ENCODE measurements around the gene KIR3DL2.

DNA sequence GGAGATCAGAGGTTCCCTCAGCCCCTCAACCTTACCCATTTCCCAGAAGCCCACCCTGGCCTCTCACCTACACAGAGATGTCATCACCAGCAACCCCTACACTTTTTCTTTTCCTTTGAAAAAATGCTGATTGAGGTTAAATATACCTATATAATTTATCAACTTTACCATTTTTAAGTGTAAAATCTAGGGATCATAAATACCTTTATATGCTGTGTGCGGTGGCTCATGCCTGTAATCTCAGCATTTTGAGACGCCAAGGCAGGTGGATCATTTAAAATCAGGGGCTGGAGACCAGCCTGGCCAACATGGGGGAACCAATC, 43.8 kb upstream of the KIR3DL2 start:
- no peak for TF ChIP-seq POLR2A (IDR thresholded peaks at IDR 0.05)
- TF ChIP-seq, protein P1, sequence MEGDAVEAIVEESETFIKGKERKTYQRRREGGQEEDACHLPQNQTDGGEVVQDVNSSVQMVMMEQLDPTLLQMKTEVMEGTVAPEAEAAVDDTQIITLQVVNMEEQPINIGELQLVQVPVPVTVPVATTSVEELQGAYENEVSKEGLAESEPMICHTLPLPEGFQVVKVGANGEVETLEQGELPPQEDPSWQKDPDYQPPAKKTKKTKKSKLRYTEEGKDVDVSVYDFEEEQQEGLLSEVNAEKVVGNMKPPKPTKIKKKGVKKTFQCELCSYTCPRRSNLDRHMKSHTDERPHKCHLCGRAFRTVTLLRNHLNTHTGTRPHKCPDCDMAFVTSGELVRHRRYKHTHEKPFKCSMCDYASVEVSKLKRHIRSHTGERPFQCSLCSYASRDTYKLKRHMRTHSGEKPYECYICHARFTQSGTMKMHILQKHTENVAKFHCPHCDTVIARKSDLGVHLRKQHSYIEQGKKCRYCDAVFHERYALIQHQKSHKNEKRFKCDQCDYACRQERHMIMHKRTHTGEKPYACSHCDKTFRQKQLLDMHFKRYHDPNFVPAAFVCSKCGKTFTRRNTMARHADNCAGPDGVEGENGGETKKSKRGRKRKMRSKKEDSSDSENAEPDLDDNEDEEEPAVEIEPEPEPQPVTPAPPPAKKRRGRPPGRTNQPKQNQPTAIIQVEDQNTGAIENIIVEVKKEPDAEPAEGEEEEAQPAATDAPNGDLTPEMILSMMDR (IDR thresholded peaks at IDR 0.05), result no peak

Data from uterus (tissue), 2 donors.